GM21447 (cell line): Measurements from ENCODE around the gene TMEM171.

Experiments
- ATAC-seq: cut with Tn5 transposase; IDR thresholded peaks from one replicate; pipeline ENCODE4 v1.9.1; 2021; ENCODE audit not compliant: unreplicated experiment

Gene TMEM171

DNA sequence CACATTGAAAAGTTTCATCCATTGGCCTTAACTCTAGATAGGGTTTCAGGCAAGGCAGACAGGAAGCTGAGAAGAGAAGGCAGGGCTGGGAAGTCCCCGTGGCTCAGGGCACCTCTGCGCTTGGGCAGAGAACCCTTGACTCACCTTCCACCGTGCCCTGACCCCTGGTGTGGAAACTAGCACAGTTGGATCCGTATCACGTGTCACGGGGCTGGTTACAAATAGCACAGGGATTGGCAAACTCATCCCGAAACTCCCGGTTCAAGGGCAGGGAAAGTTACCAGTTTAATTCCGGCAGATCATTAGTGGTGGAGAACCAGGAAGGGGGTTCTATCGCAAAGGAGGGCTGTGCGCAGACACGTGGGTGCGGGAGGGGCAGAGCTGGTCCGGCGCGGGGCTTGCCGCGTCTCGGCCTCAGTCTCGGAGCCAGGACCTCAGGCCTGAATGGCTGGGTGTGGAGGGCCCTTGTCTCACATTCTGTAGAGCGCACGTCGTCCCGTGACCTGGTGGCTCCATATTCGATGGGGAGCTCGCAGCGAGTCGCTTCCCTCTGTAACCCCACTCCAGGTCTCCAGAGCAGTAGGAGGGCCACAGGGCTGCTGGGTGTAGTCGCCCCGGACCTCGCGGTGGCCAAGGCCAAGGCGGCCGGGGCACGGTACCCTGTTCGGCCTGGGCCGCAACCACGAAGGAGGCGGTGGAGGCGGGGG lies 771 bp upstream of the TMEM171 start:
- ATAC-seq: no peak

DNA sequence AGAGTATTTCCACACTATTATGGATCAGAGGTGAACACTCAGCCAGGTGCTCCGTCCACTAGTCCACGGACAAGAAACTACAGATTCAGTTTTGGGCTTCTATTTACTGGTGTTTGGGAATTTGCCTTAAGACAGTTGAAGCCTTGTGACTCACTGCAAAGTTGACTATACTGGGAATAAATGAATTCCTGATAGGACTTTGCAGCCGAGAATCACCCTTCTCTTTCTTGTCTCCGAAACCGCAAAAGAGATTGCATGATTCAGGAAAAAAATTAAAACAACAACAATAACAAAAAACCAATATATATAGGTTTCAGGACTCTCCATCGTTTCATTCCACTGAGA lies 716 bp downstream of the TMEM171 start:
- ATAC-seq: no peak

DNA sequence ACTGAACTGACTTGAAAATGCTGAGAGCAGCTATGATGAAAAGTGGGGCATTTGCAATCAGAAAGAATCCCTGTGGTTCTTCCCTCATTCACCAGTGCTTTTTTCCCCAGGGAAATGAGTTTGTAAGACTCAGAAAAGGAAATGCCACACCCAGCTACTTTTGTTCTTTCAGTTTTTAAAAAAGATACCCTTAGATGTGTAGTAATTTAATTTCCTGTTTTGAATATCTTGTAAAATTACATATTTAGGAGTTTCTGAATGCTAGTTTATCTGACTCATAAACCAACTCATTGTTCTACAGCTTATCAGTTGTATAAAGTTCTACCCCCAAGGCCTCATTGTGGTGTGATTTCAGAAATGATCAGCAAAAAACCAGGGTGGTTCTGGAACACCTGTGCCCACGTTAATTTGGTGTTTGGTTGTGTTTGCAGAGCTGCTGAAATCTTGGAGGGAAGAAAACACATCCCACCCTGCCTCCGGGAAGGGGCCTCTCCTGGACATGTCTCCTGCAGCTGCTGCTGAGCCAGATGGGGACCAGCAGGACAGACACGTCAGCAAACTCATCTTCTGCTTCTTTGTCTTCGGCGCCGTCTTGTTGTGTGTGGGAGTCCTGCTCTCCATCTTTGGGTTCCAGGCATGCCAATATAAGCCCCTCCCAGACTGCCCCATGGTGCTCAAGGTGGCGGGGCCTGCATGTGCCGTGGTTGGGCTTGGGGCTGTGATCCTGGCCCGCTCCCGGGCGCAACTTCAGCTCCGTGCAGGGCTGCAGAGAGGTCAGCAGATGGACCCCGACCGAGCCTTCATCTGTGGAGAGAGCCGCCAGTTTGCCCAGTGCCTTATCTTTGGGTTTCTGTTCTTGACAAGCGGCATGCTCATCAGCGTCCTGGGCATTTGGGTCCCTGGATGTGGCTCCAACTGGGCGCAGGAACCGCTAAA lies 2.8 kb downstream of the TMEM171 start:
- ATAC-seq: no peak

DNA sequence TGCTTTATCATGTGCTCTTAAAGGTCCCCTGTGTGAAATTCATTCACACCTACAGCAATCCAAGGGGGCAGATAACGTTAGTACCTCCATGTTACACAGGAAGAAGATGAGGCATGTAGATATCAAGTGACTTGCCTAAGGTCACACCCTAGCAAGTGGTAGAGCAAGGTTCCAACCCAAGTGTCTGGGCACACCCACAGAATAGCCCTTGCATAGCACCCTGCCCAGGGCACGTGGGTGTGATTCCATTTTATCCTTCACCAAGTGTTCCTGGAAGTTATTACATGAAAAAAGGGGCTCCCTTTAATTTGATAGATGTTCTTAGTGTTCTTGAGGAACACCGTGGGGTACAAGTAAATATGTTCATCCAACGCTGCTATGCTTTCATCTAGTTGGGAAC lies 4.9 kb downstream of the TMEM171 start:
- no peak for ATAC-seq

DNA sequence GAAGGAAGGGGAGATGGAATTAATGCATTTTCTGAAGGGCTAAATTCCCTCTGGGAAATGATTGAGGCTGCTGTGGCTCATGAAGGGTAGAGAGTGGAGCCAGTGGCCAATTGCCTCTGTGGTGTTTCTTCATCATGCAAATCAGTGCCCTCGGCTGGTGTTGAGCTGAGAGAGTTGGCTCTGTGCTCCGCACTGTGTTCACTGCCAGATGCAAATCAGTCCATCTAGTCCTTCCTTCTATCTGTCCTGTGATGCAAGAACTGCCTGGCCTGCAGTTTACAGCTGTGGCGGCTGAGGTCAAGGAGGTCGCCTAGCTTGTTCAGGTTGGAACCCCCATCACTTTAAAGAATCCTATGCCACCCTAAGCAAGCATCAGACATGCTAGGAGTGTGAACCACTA lies 6.0 kb downstream of the TMEM171 start:
- no peak for ATAC-seq

DNA sequence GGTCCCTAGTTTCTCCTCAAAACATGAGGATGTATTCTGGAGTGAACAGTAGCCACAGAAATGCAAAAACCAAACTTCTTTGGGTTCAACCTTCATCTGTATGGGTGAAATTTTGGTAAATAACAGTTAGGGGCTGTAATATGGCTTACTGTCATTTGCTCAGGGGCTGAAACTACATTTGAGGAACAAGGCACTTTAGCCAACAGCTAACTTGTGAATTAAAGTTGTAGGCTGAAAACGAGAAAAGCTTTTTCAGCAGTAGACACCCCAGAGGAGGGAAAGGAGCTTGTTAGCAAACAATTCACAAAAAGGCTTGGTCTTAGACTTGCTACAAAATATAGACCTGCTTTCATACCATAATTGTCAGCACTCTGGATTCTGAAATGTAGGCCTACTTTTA lies 6.6 kb downstream of the TMEM171 start:
- no peak for ATAC-seq

DNA sequence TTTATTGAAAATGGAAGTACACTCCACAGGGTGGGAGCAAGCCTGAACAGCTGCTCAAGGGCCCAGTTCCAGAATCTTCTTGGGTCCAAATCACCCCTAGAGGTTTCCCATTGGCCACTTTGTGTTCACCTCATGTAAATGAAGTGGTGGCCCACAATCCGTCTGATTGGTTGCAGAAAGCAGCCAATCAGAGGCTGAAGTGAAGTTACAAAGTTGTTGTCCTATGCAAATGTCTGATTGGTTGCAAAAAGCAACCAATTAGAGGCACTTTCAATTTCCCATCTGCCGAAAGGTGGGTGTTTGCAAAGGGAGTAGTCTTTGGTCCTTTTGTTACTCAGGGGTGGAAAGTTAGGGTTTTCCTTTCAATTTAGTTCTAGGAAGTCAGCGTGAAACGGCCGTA lies 8.8 kb downstream of the TMEM171 start:
- no peak for ATAC-seq

DNA sequence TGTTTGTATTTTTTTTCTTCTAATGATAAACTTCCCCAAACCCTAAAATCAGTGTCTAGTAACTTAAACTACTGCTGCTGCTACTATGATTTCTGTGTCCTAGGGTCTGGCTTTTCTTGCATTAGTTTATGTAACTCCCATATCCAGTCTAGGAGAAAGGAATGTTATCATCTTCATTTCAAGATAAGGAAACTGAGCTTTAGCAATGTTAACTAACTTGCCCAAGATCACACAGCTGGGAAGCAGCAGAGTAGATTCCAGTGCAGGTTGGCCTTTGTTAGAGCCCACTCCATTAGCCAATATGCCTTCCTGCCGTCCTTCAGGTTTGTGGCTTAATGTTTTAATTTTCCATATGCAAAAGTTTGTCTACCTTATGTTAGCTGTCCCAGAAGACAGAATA lies 10.4 kb downstream of the TMEM171 start:
- no peak for ATAC-seq

DNA sequence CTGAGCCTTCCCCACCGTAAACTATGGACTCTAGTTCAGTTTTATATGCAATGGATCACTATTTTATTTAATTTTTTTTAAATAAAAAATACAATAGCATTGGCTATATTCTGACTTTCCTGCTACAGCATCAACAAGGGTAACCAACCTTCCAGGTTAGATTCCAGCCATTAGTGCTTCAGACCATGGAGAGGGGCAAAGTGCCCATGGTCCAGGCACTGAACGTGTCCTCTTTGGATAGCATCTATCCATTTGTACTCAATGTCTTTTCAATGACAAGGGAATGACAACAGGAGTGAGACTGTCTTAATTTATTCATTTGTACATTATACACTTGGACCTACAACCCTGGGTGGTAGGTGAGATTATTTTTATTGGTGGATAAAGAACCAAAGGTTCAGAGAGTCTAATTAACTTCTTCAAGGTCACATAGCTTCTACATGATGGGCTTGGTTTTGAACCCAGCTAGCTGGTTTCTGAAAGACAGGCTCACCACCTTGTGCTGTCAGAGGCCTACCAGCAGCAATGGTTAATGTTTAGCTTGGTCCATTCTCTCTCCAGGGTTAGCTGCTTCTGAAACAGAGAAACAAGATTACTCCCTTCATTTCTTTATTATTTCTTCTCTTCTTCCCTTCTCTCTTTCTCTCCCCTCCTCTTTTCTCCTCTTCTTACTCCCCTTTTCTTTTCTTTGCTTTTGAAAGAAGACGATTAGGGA lies 11.5 kb downstream of the TMEM171 start:
- no peak for ATAC-seq

DNA sequence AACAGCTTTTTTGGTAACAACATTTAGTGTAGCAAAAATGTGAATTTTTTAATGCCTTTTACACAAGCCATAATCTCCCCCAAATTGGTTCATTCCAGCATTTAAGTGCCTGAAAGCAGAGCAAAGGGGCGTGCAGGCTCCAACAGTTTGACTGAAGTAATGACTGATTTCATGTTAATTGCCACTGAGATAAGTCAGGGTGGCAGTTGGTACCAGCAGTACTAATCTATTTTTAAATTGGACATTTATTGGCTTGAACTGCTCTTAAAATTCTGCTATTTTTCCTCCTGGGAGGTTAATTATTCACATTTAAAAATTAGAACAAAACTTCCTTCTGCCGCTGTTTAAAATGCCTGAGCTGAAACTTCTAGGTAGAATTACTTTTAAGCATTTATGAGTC lies 12.4 kb downstream of the TMEM171 start:
- ATAC-seq: no peak

DNA sequence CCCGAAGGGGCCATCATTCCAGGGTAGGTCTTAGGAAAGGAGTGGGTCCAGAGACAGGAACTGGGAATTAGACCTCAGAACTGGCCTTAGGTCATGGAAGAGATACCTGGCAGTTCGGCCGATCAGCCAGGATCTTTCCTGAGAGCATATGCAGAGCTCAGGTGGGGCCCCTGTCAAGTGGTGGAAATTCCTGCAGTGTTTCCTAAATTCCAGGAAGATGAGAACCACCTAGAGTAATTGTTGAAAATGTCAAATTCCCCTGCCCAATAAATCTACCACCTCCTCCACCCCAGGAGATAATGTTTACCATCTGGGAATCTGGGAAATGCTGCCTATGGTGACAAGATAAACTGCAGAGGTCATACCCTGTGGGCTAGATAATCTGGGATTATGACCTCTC lies 14.6 kb downstream of the TMEM171 start:
- ATAC-seq: no peak

DNA sequence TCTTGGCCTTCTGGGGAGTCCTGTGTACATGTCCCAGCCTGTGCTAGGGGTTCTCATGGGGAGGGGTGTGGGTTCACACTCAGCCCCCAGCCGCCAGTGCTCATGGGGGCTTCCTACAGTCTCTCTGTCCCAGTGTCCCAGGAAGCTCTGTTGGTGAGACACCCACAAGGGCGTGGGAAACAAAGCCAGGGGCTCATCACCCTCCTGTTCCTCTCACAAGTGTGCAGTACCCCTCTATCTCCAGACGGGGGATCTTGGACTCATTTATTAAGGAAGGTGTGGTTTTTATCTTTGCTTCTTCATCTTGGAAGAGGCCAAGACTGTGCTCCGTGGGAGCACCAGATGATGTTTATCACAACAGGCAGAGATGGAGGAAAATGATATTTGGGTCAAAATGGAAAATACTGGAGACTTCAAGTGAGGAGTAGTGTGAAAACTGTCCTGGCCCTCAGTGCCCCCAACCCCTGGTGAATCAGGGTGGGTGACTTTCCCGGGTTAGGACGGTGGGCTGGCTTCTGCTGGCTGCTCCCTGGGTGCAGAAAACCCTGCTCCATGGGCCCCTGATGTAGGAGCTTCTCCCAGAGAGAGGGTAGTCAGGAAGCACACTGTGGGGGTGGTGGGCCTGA lies 15.2 kb downstream of the TMEM171 start:
- no peak for ATAC-seq

DNA sequence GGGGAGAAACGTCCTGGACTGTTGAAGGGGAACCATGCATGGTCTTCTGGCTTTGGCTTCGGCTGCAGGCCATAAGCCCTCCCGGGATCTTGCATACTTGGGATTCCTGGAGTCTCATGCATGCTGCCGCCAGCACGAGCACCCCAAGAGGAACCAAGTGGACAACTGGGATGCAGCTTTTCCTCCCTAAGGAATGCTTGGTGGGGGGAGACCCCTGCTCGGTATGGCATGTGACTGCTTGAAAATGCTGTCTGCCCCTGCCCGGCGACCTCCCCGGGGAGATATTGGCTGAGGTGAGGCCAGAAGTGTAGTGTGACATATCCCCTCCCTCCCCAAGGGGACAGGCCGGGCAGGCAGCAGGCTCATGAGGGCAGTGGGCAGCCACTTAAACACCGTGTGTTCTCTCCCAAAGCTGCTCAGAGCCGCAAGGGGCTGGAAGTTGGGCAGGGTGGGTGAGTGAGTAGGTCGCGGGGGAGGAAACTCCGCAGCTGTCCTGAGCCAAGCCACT lies 15.7 kb downstream of the TMEM171 start:
- no peak for ATAC-seq

DNA sequence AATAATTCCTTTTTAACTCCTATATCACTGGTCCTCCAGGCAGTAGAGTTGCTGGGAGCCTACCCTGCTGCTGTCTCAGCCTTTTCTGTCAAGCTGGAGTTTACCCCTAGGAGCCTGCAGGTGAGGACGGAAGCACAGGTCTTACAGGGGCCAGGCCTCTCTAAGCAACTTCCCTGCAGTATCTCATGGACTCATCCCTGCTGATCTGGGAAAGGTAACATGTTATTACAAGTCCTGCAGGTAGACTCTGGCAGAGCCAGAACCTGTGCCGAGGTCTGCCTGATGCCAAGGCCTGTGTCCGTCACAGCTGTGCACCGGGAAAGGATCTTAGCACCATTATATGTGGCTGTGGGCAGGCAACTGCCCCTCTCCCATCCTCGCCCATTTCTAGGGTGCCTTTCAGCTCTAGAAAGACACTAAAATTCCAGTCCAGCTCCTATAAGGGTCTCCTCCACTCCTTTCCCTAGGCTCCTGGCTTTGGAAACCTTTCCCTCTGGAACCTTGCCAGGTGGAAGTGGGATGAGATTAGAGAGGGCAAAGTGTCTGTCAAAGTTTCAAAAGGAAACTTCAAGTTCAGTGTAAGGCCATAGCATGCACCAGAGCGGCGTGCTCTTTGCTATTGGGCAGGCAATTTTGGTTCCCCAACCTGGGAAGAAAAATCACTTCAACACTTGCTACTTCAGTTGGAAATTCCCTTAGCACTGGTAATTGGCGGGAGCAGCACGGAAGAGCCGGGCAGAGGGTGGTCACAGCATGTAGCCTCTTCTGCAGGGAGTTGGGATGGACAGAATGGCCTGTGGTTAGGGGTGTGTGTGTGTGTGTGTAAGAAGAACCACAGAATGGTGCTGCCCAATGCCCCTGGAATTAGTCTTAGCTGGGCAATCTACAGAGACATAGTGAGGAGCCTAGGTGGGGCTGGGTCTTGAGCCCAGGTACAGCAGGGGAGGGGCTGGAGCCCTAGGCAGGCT lies 17.5 kb downstream of the TMEM171 start:
- no peak for ATAC-seq

DNA sequence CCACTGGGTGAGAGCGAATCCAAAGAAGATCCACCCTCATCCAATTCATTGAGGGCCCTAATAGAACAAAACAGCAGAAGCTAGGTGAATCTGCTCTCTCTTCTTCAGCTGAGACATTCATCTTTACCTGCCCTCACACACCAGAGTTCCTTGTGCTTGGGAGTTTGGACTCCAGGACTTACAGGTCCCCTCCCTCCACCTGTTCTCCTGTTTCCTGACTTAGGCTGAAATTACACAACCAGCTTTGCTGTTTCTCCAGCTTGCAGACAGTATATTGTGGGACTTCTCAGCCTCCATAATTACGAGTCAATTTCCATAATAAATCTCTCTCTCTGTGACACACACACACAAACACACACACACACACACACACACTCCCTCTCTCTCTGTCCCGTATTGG lies 19.1 kb downstream of the TMEM171 start:
- ATAC-seq: no peak

DNA sequence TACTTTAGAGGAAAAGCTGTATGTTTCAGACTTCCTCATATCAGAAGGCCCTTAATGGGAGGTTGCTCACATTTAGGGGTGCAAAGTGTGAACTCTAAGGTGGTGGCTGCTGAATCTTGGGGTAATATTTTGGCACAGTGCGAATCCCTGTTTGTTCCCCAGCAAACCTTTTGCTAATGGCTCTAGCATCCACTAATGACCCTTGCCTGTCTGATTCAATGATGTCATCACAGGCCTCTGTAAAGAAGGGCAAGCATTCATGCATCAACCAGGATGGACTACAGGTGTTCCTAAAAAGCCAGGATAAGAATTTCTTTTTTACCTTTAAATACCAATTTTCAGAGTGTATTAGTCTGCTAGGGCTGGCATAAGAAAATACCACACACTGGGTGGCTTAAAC lies 20.4 kb downstream of the TMEM171 start:
- ATAC-seq: no peak

DNA sequence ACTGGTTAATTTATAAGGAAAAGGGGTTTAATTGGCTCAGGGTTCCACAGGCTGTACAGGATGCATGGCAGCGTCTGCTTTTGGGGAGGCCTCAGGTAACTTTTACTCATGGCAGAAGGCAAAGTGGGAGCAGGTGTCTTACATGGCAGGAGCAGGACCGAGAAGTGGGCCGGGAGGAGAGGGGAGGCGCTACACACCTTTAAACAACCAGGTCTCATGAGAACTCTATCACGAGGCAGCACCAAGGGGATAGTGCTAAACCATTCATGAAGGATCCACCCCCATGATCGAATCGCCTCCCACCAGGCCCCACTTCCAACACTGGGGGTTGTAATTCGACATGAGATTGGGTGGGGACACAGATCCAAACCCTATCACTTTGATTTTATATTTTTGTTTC lies 21.7 kb downstream of the TMEM171 start:
- no peak for ATAC-seq

DNA sequence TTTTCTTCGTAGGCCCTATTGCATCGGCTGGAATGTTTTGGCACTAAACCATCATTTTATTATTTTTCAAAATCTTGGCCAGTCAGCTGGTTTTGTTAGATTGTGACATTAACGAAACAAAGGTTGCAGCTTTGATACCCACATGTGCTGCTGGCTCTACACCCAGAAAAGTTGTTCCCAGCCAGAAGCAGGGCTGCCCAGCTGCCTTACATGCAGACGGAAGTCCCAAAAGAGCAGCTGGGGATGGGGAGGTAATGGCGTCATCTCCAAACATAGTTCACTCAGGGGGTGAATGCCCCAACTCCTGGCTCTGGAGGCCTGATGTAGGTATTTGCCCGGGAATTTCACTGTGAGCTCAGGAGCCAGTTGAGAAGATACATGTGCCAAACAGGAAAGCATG lies 23.3 kb downstream of the TMEM171 start:
- ATAC-seq: no peak

DNA sequence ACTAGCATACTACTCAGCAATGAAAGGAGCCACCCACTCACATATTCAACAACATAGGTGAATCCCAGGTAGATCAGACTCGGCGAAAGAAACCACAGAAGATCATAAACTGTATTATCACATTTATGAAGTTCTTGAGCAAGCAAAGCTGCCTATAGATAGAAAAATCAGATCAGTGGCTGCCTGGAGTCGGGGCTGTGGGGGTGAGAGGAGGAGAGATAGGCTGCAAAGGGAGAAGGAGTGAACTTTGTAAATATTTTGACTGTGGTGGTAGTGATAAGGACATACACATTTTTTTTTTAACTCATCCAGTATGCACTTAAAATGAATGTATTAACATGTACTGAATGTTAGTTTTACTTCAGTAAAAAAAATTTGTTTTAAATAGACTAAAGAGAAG lies 29.2 kb downstream of the TMEM171 start:
- no peak for ATAC-seq

DNA sequence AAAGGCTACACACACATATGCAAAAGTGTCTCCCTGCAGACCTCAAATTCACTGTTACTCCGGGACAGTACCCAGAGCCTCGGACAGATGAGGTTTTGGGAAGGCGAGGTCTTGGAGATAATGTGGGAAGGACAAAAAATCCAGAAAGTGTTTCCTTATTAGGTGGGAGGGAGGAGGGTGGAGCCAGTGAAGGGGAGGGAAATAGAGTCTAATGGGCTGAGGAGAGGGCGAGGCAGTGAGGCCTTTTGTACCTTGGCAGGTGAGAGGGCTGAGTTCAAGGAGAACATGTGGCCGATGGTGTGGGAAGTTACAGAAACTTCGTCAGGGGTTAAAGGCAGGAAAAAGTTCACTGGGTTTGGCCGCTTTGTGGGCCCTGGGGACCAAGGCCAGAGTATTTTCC lies 30.5 kb downstream of the TMEM171 start:
- no peak for ATAC-seq
